Measurements from ENCODE around the gene CDKAL1. TPM values are rescaled to one million over a fixed set of nuclear protein-coding genes. Genes with fewer than 3 reads are reported as not detected.

Gene CDKAL1
- total RNA-seq, 1 donor from 2014 or later = 34.3 TPM

- Mint-ChIP-seq H3K27me3 (no peaks in the 10 kb centered on the region), H3K27ac (no peak overlapping the region), H3K36me3 (ENCODE audit: insufficient read depth) (peaks cover 3% of the 10 kb centered on the region), H3K9me3 (ENCODE audit: low read depth) (no peaks in the 10 kb centered on the region), H3K4me1 (ENCODE audit: low read depth) (peaks cover 15% of the 10 kb centered on the region), H3K4me3 (ENCODE audit: low read depth) (no peak overlapping the region)
- TF ChIP-seq CTCF (IDR thresholded peaks at IDR 0.05; ENCODE audit: unreplicated experiment) = no peak
- no peak for DNase-seq (ENCODE audit: low spot score, unreplicated experiment)
Measured at GRCh38 chr6:20532881-20533280, 1.4 kb upstream of the CDKAL1 start.

GRCh38 chr6:20533746-20534294 is 437 bp upstream of the CDKAL1 start:
- Mint-ChIP-seq H3K4me1 (ENCODE audit: low read depth) (peaks cover 17% of the 10 kb centered on the region), H3K27me3 (no peaks in the 10 kb centered on the region), H3K36me3 (ENCODE audit: insufficient read depth) (peaks cover 5% of the 10 kb centered on the region), H3K4me3 (ENCODE audit: low read depth) (peak overlapping the region; percentile 99), H3K9me3 (ENCODE audit: low read depth) (no peaks in the 10 kb centered on the region), H3K27ac (peak overlapping the region; percentile 81)
- no peak for TF ChIP-seq CTCF (IDR thresholded peaks at IDR 0.05; ENCODE audit: unreplicated experiment)
- DNase-seq (ENCODE audit: low spot score, unreplicated experiment) = no peak

GRCh38 chr6:20538131-20538662 is 3.9 kb downstream of the CDKAL1 start:
- H3K4me3 Mint-ChIP-seq (ENCODE audit: low read depth) = no peak overlapping the region

GRCh38 chr6:20538907-20539306 is 4.7 kb downstream of the CDKAL1 start:
- H3K27me3 Mint-ChIP-seq = no peaks in the 10 kb centered on the region
- no peak overlapping the region for H3K27ac Mint-ChIP-seq
- H3K36me3 Mint-ChIP-seq (ENCODE audit: insufficient read depth) = peaks cover 13% of the 10 kb centered on the region
- H3K4me3 Mint-ChIP-seq (ENCODE audit: low read depth) = no peak overlapping the region
- no peaks in the 10 kb centered on the region for H3K9me3 Mint-ChIP-seq (ENCODE audit: low read depth)
- DNase-seq (ENCODE audit: low spot score, unreplicated experiment) = no peak
- H3K4me1 Mint-ChIP-seq (ENCODE audit: low read depth) = peaks cover 15% of the 10 kb centered on the region
- no peak for TF ChIP-seq CTCF (IDR thresholded peaks at IDR 0.05; ENCODE audit: unreplicated experiment)

More at GRCh38 chr6:20538131-20538662, 3.9 kb downstream of the CDKAL1 start:
- Mint-ChIP-seq H3K27ac (peak overlapping the region; percentile 85), H3K36me3 (ENCODE audit: insufficient read depth) (peaks cover 13% of the 10 kb centered on the region), H3K9me3 (ENCODE audit: low read depth) (no peaks in the 10 kb centered on the region), H3K27me3 (no peaks in the 10 kb centered on the region), H3K4me1 (ENCODE audit: low read depth) (peaks cover 17% of the 10 kb centered on the region)
- TF ChIP-seq CTCF (IDR thresholded peaks at IDR 0.05; ENCODE audit: unreplicated experiment) = no peak
- no peak for DNase-seq (ENCODE audit: low spot score, unreplicated experiment)

GRCh38 chr6:20539387-20539786 is 5.1 kb downstream of the CDKAL1 start:
- peaks cover 13% of the 10 kb centered on the region for H3K4me1 Mint-ChIP-seq (ENCODE audit: low read depth)
- peaks cover 15% of the 10 kb centered on the region for H3K36me3 Mint-ChIP-seq (ENCODE audit: insufficient read depth)
- no peaks in the 10 kb centered on the region for H3K27me3 Mint-ChIP-seq

More at GRCh38 chr6:20539387-20539786, 5.1 kb downstream of the CDKAL1 start:
- peak overlapping the region; percentile 4 for H3K27ac Mint-ChIP-seq
- H3K9me3 Mint-ChIP-seq (ENCODE audit: low read depth) = no peaks in the 10 kb centered on the region
- no peak for DNase-seq (ENCODE audit: low spot score, unreplicated experiment)
- no peak overlapping the region for H3K4me3 Mint-ChIP-seq (ENCODE audit: low read depth)
- no peak for TF ChIP-seq CTCF (IDR thresholded peaks at IDR 0.05; ENCODE audit: unreplicated experiment)

Measured in progenitor cell of endocrine pancreas (in vitro differentiated cells).